Measurements from ENCODE around the gene C1QL2. TPM values are rescaled to one million over a fixed set of nuclear protein-coding genes. Genes with fewer than 3 reads are reported as not detected.
A peak's percentile ranks its signal among the peaks of the same experiment; 100 is the strongest.

Gene C1QL2
- total and polyA plus RNA-seq, 2 experiments from 2014 or later, result 0.69 to 0.87 TPM

DNA sequence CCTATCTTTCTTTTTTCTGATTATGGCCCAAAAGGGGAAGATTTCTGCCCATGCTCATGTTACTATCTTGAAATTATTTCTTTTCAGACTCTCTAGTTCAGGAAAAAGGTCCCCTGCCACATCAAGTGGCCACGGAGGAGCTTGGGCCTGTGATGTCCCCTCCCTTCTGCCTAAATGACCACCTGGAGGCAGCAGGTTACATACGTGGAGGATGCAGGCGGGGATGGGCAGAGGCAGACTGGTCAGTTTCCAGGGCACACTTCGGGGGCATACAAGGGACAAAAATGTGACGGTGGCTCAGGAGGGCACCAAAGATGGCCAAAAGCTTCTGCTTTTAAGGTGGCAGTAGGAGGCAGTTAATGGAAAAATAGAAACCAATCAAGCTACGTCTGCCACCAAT is 34.3 kb upstream of the C1QL2 start:
- H3K4me1 Mint-ChIP-seq, result peaks cover 36% of the 10 kb centered on the region
- H3K27ac Mint-ChIP-seq, result no peak overlapping the region
- H3K4me3 Mint-ChIP-seq, result no peak overlapping the region
- TF ChIP-seq ZNF331 (CRISPR knock-in tag; IDR thresholded peaks at IDR 0.05; ENCODE audit: low read depth), result no peak
- TF ChIP-seq, protein P1, sequence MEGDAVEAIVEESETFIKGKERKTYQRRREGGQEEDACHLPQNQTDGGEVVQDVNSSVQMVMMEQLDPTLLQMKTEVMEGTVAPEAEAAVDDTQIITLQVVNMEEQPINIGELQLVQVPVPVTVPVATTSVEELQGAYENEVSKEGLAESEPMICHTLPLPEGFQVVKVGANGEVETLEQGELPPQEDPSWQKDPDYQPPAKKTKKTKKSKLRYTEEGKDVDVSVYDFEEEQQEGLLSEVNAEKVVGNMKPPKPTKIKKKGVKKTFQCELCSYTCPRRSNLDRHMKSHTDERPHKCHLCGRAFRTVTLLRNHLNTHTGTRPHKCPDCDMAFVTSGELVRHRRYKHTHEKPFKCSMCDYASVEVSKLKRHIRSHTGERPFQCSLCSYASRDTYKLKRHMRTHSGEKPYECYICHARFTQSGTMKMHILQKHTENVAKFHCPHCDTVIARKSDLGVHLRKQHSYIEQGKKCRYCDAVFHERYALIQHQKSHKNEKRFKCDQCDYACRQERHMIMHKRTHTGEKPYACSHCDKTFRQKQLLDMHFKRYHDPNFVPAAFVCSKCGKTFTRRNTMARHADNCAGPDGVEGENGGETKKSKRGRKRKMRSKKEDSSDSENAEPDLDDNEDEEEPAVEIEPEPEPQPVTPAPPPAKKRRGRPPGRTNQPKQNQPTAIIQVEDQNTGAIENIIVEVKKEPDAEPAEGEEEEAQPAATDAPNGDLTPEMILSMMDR (conservative IDR thresholded peaks at IDR 0.05; ENCODE audit: low read depth in 2 of 2), result peak in 1 of 2 experiments; percentile 25; a peak in 1 of 4 replicates
- Histone ChIP-seq H3F3A (replicated peaks; ENCODE audit: low read depth) (no peaks in the 10 kb centered on the region), H3K27ac (ENCODE audit: low read depth) (no peak overlapping the region), H3K9me2 (ENCODE audit: insufficient read depth) (no peaks in the 10 kb centered on the region), H4K20me1 (replicated peaks; ENCODE audit: insufficient read depth) (no peaks in the 10 kb centered on the region), H3K4me3 (no peak overlapping the region), H3K4me1 (ENCODE audit: insufficient read depth) (peaks cover 17% of the 10 kb centered on the region), H3K27me3 (ENCODE audit: insufficient read depth) (no peaks in the 10 kb centered on the region), H3K36me3 (ENCODE audit: insufficient read depth) (no peaks in the 10 kb centered on the region), H2AFZ (no peak overlapping the region), H3K4me2 (no peak overlapping the region), H3K79me2 (replicated peaks; ENCODE audit: insufficient read depth) (no peaks in the 10 kb centered on the region)
- H3K9me3 Mint-ChIP-seq, result no peaks in the 10 kb centered on the region
- no peaks in the 10 kb centered on the region for H3K36me3 Mint-ChIP-seq (ENCODE audit: low read depth)
- DNase-seq (ENCODE audit: low spot score), result no peak
- no peak for ATAC-seq
- H3K27me3 Mint-ChIP-seq (ENCODE audit: insufficient read depth, low read depth, poor library complexity), result peaks cover 14% of the 10 kb centered on the region

DNA sequence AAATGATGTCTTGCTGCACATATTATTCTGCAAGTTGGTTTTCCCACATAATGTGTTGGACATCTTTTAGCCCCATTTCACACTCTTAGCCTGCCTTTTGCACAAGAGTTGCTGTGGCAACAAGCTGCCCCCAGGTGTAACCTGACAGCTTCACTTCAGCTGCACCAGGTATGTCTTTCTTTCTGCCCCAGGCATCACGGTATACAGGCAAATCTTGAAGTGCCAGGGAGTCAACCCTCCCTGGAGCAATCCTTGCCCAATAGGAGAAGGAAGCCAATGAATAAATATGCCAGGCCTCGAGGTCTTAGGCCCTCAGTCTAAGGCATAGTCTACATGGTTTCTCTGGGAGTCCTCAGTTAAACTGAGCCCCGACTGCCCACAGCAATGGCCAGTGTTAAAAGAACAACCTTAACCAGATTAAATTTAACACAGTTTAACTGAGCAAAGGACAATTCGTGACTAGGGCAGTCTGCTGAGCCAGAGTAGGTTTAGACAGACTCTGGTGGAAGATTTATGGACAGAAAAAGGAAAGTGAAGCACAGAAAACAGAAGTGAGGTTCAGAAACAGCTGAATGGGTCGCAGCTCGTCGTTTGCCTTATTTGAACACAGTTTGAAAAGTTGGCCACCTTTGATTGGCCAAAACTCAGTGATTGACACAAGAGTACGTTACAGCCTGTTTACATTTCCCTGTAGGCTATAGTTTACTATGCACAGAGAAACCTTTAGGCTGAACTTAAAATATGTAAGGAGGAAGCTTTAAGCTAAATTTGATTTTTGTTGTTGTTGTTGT is 32.0 kb upstream of the C1QL2 start:
- H3K4me1 ChIP-seq (ENCODE audit: insufficient read depth), result 0 out of 2 replicates have a peak, but pooled peaks cover 4% of the 10 kb centered on the region
- ATAC-seq, result no peak
- H3K36me3 Mint-ChIP-seq (ENCODE audit: low read depth), result no peaks in the 10 kb centered on the region
- H2AFZ ChIP-seq, result peak overlapping the region; percentile 93; the same call in 1 of the 2 replicates
- no peak overlapping the region for H3K4me3 ChIP-seq
- H3K4me2 ChIP-seq, result no peak overlapping the region
- no peaks in the 10 kb centered on the region for H3K9me2 ChIP-seq (ENCODE audit: insufficient read depth)
- H3K79me2 ChIP-seq (replicated peaks; ENCODE audit: insufficient read depth), result no peaks in the 10 kb centered on the region
- H3K27ac Mint-ChIP-seq, result no peak overlapping the region
- H3K4me3 Mint-ChIP-seq, result no peak overlapping the region
- no peaks in the 10 kb centered on the region for H4K20me1 ChIP-seq (replicated peaks; ENCODE audit: insufficient read depth)
- no peak overlapping the region for H3K27ac ChIP-seq (ENCODE audit: low read depth)
- no peaks in the 10 kb centered on the region for H3K36me3 ChIP-seq (ENCODE audit: insufficient read depth)
- H3K27me3 Mint-ChIP-seq (ENCODE audit: insufficient read depth, low read depth, poor library complexity), result peaks cover 7% of the 10 kb centered on the region
- H3F3A ChIP-seq (replicated peaks; ENCODE audit: low read depth), result no peaks in the 10 kb centered on the region
- H3K9me3 Mint-ChIP-seq, result no peaks in the 10 kb centered on the region
- peaks cover 15% of the 10 kb centered on the region for H3K4me1 Mint-ChIP-seq
- no peak for DNase-seq (ENCODE audit: low spot score)
- H3K27me3 ChIP-seq (ENCODE audit: insufficient read depth), result no peaks in the 10 kb centered on the region
- TF ChIP-seq ZNF114 (CRISPR knock-in tag; IDR thresholded peaks at IDR 0.05), result no peak
- TF ChIP-seq, protein P2, sequence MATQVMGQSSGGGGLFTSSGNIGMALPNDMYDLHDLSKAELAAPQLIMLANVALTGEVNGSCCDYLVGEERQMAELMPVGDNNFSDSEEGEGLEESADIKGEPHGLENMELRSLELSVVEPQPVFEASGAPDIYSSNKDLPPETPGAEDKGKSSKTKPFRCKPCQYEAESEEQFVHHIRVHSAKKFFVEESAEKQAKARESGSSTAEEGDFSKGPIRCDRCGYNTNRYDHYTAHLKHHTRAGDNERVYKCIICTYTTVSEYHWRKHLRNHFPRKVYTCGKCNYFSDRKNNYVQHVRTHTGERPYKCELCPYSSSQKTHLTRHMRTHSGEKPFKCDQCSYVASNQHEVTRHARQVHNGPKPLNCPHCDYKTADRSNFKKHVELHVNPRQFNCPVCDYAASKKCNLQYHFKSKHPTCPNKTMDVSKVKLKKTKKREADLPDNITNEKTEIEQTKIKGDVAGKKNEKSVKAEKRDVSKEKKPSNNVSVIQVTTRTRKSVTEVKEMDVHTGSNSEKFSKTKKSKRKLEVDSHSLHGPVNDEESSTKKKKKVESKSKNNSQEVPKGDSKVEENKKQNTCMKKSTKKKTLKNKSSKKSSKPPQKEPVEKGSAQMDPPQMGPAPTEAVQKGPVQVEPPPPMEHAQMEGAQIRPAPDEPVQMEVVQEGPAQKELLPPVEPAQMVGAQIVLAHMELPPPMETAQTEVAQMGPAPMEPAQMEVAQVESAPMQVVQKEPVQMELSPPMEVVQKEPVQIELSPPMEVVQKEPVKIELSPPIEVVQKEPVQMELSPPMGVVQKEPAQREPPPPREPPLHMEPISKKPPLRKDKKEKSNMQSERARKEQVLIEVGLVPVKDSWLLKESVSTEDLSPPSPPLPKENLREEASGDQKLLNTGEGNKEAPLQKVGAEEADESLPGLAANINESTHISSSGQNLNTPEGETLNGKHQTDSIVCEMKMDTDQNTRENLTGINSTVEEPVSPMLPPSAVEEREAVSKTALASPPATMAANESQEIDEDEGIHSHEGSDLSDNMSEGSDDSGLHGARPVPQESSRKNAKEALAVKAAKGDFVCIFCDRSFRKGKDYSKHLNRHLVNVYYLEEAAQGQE (IDR thresholded peaks at IDR 0.05; ENCODE audit: unreplicated experiment), result no peak
- TF ChIP-seq CREB1 (CRISPR knock-in tag; IDR thresholded peaks at IDR 0.05; ENCODE audit: low read depth), result no peak
- TF ChIP-seq EZH2phosphoT487 (IDR thresholded peaks at IDR 0.05; ENCODE audit: unreplicated experiment), result no peak
- TF ChIP-seq EZH2 (IDR thresholded peaks at IDR 0.05; ENCODE audit: low read depth, unreplicated experiment), result no peak
- no peak for TF ChIP-seq JUNB (IDR thresholded peaks at IDR 0.05; ENCODE audit: unreplicated experiment)
- no peak for TF ChIP-seq POLR2AphosphoS5 (IDR thresholded peaks at IDR 0.05; ENCODE audit: low read depth)
- TF ChIP-seq, protein P3, sequence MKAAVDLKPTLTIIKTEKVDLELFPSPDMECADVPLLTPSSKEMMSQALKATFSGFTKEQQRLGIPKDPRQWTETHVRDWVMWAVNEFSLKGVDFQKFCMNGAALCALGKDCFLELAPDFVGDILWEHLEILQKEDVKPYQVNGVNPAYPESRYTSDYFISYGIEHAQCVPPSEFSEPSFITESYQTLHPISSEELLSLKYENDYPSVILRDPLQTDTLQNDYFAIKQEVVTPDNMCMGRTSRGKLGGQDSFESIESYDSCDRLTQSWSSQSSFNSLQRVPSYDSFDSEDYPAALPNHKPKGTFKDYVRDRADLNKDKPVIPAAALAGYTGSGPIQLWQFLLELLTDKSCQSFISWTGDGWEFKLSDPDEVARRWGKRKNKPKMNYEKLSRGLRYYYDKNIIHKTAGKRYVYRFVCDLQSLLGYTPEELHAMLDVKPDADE (IDR thresholded peaks at IDR 0.05), result no peak
- no peak for TF ChIP-seq NANOG (IDR thresholded peaks at IDR 0.05; ENCODE audit: borderline replicate concordance)

All from GM23338 (cell line).